A549 (cell line): ENCODE results near the gene SSR1.

ENCODE experiments used
- BHLHE40 ChIP-seq: IDR thresholded peaks from 2 replicates; pipeline ENCODE4 v1.6.1; 2012; ENCODE audit warnings: low read depth, low read length, inconsistent platforms
- CEBPB ChIP-seq, 2 experiments: fragments of >200 bp in 1 of 2; sonication (Bioruptor Twin) in 1 of 2; formaldehyde crosslinking in 1 of 2; IDR thresholded peaks; 2 replicates each; pipeline ENCODE4 v1.6.1; 2012 to 2016
- CTCF ChIP-seq: fragments of >200 bp; sonication (Bioruptor Twin); formaldehyde crosslinking; IDR thresholded peaks from 3 replicates; pipeline ENCODE4 v1.5.1; 2016
- ELK1 ChIP-seq: fragments of 150-350 bp; IDR thresholded peaks from 2 replicates; pipeline ENCODE4 v1.6.1; 2014; ENCODE audit warnings: low read depth, mild to moderate bottlenecking, low read length
- FOSL2 ChIP-seq, 2 experiments: fragments of 450-650 bp in 1 of 2; fragments of >200 bp in 1 of 2; sonication (Bioruptor Twin) in 1 of 2; formaldehyde crosslinking; IDR thresholded peaks; 2 replicates each; pipeline versions ENCODE4 v1.5.0 to v1.6.1; 2016 to 2020; ENCODE audit warnings: mild to moderate bottlenecking in 1 of 2, moderate library complexity in 1 of 2
- JUN ChIP-seq, 2 experiments: fragments of >200 bp; sonication (Bioruptor Twin); formaldehyde crosslinking; IDR thresholded peaks; 2 replicates in 1 of 2; 3 replicates in 1 of 2; pipeline ENCODE4 v1.6.1; 2016 to 2017
- MAZ ChIP-seq: fragments of 150-350 bp; IDR thresholded peaks from 2 replicates; pipeline ENCODE4 v1.6.1; 2014; ENCODE audit warnings: antibody characterized with exemption, low read depth, low read length, borderline replicate concordance
- NPAS2 ChIP-seq: fragments of 250-450 bp; sonication (Bioruptor Pico); IDR thresholded peaks from 2 replicates; pipeline ENCODE4 v1.8.0; 2022; ENCODE audit warnings: mild to moderate bottlenecking, moderate library complexity, borderline replicate concordance
- PBX3 ChIP-seq: IDR thresholded peaks from 2 replicates; pipeline ENCODE4 v1.6.1; 2012
- SMC3 ChIP-seq: fragments of >200 bp; sonication (Bioruptor Twin); formaldehyde crosslinking; IDR thresholded peaks from 3 replicates; pipeline ENCODE4 v1.6.1; 2018; ENCODE audit warnings: inconsistent platforms
- USF2 ChIP-seq: fragments of 450-650 bp; IDR thresholded peaks from 2 replicates; pipeline ENCODE4 v1.6.1; 2014; ENCODE audit warnings: antibody characterized with exemption

GRCh38 chr6:7237653-7238188 is 75.3 kb downstream of the SSR1 start:
- no peak for TF ChIP-seq CEBPB (IDR thresholded peaks at IDR 0.05)
- no peak for TF ChIP-seq MAZ
- no peak for TF ChIP-seq BHLHE40
- no peak for TF ChIP-seq JUN (IDR thresholded peaks at IDR 0.05)
- TF ChIP-seq CTCF: no peak
- no peak for TF ChIP-seq NPAS2 (CRISPR knock-in tag)
- TF ChIP-seq PBX3: no peak
- TF ChIP-seq USF2: no peak
- no peak for TF ChIP-seq FOSL2 (IDR thresholded peaks at IDR 0.05)
- TF ChIP-seq FOSL2 (CRISPR knock-in tag; IDR thresholded peaks at IDR 0.05): no peak
- TF ChIP-seq SMC3: no peak
- no peak for TF ChIP-seq ELK1
